SU-DHL-6 (cell line): ENCODE results near the gene BTBD19.

Source experiments
- CTCF ChIP-seq: fragments of 200-600 bp; sonication (generic); IDR thresholded peaks from one replicate; pipeline ENCODE4 v1.5.1; 2017; ENCODE audit warnings: antibody characterized with exemption, mild to moderate bottlenecking, low read length, moderate library complexity; ENCODE audit not compliant: insufficient read depth, poor library complexity, severe bottlenecking
- EZH2phosphoT487 ChIP-seq: fragments of 200-600 bp; sonication (generic), shearing (Covaris generic); conservative IDR thresholded peaks from 2 replicates; pipeline ENCODE4 v1.6.1; 2018; ENCODE audit warnings: mild to moderate bottlenecking, antibody characterized with exemption, low read length, moderate library complexity, mixed read lengths

GRCh38 chr1:44778705-44779576 is 29.4 kb upstream of the BTBD19 start:
- TF ChIP-seq CTCF, result no peak
- TF ChIP-seq EZH2phosphoT487, result no peak
